Ascending aorta (tissue), 2 donors: ENCODE data around the gene RUSF1. TPM values are rescaled to one million over a fixed set of nuclear protein-coding genes. Genes with fewer than 3 reads are reported as not detected.

Experiments used
- DNase-seq, 2 donors: peaks; one replicate each; pipeline ENCODE4 v3.0.0-alpha.2; 2019; ENCODE audit warnings: low spot score in 2 of 2
- H3K27ac ChIP-seq, 2 donors: fragments of 200-600 bp; sonication (generic); one replicate each; pipeline ENCODE4 v1.5.1; 2016 to 2017; ENCODE audit warnings: mild to moderate bottlenecking in 1 of 2
- H3K27me3 ChIP-seq: fragments of 200-600 bp; sonication (generic); one replicate; pipeline ENCODE4 v1.5.1; 2017
- H3K36me3 ChIP-seq, 2 donors: fragments of 200-600 bp; sonication (generic); one replicate each; pipeline ENCODE4 v1.5.1; 2016
- H3K4me1 ChIP-seq, 2 donors: fragments of 200-600 bp; sonication (generic); one replicate each; pipeline ENCODE4 v1.5.1; 2016 to 2017; ENCODE audit warnings: mild to moderate bottlenecking in 1 of 2
- H3K4me3 ChIP-seq, 2 donors: fragments of 200-600 bp; sonication (generic); one replicate each; pipeline ENCODE4 v1.5.1; 2016 to 2017; ENCODE audit warnings: mild to moderate bottlenecking in 1 of 2
- H3K9me3 ChIP-seq, 2 donors: fragments of 200-600 bp; sonication (generic); one replicate each; pipeline ENCODE4 v1.5.1; 2016
- CTCF ChIP-seq, 3 experiments: fragments of 200-600 bp in 2 of 3; fragments of 450-650 bp in 1 of 3; sonication (generic) in 2 of 3; IDR thresholded peaks; one replicate each; pipeline ENCODE4 v1.5.1; 2016 to 2019; ENCODE audit warnings: antibody characterized with exemption in 3 of 3, mild to moderate bottlenecking in 1 of 3, moderate library complexity in 1 of 3
- intact Hi-C: fragments of 100-400 bp; cut with DNase I; formaldehyde crosslinking; loops from one replicate; pipeline ENCODE4 v1.15.1; 2023
- total RNA-seq: library from RNA; depleted of rRNA; stranded (reverse); fragments of >200 nt; gene quantifications from one replicate; pipeline ENCODE4 v1.1.0, GENCODE V29; 2016

The RUSF1 gene
- total RNA-seq, 1 donor from 2014 or later: 80.9 TPM

GRCh38 chr16:31473264-31473984, 34.8 kb downstream of the RUSF1 start:
- Histone ChIP-seq H3K36me3 (peaks cover 49 to 54% of the 10 kb centered on the region in 2 donors), H3K27ac (peak overlapping the region; percentile 96 to 100), H3K27me3 (no peaks in the 10 kb centered on the region), H3K9me3 (no peaks in the 10 kb centered on the region), H3K4me1 (peaks cover 0 to 26% of the 10 kb centered on the region in 2 donors), H3K4me3 (peak overlapping the region; percentile 30 to 91)
- no peak for DNase-seq
- no peak for TF ChIP-seq CTCF (IDR thresholded peaks at IDR 0.05)
- intact Hi-C loops: loop anchor here (10.0 kb wide), 1 partner anchor 241 kb away; a partner anchor contains a TSS

- Histone ChIP-seq H3K36me3 (peaks cover 47 to 48% of the 10 kb centered on the region in 2 donors), H3K27me3 (no peaks in the 10 kb centered on the region), H3K9me3 (no peaks in the 10 kb centered on the region), H3K4me1 (peaks cover 0 to 26% of the 10 kb centered on the region in 2 donors), H3K27ac (peak overlapping the region; percentile 96 to 100), H3K4me3 (peak overlapping the region; percentile 89 to 91)
- TF ChIP-seq CTCF (IDR thresholded peaks at IDR 0.05): peak; percentile 87 to 93 (median 88)
- DNase-seq: peak; percentile 78 to 97
- intact Hi-C loops: loop anchor here (1.0 to 10.0 kb wide), 3 partner anchors 36 to 401 kb away; partner anchors contain the start of genes RUSF1 and ZNF267
Measured at GRCh38 chr16:31472709-31473203, 35.4 kb downstream of the RUSF1 start.

GRCh38 chr16:31471875-31472708, 36.1 kb downstream of the RUSF1 start, which contains the start of gene TGFB1I1:
Gene TGFB1I1 (plus strand): TSS chr16:31472152. CDS start chr16:31472189, 37 bp downstream.
- peak in 1 of 2 donors; percentile 89 for DNase-seq
- Histone ChIP-seq H3K4me1 (peaks cover 0 to 26% of the 10 kb centered on the region in 2 donors), H3K4me3 (peak within 1 kb of the TSS; percentile 89 to 91), H3K9me3 (no peaks in the 10 kb centered on the region), H3K36me3 (peaks cover 41 to 43% of the 10 kb centered on the region in 2 donors), H3K27me3 (no peaks in the 10 kb centered on the region), H3K27ac (peak within 1 kb of the TSS; percentile 96 to 100)
- no peak for TF ChIP-seq CTCF (IDR thresholded peaks at IDR 0.05)
- intact Hi-C loops: loop anchor here (1.0 to 10.0 kb wide), 4 partner anchors 12 to 401 kb away; partner anchors contain the start of genes RUSF1 and ZNF267

- Histone ChIP-seq H3K4me3 (peak overlapping the region; percentile 89 to 91), H3K36me3 (peaks cover 37 to 42% of the 10 kb centered on the region in 2 donors), H3K9me3 (no peaks in the 10 kb centered on the region), H3K27ac (peak overlapping the region; percentile 96 to 100), H3K4me1 (peaks cover 0 to 26% of the 10 kb centered on the region in 2 donors), H3K27me3 (no peaks in the 10 kb centered on the region)
- intact Hi-C loops: loop anchor here (1.0 to 10.0 kb wide), 2 partner anchors 11 to 243 kb away; a partner anchor contains a TSS
- no peak for DNase-seq
- no peak for TF ChIP-seq CTCF (IDR thresholded peaks at IDR 0.05)
Measured at GRCh38 chr16:31471241-31471874, 36.8 kb downstream of the RUSF1 start.

GRCh38 chr16:31470615-31471014, 37.6 kb downstream of the RUSF1 start:
- no peak for TF ChIP-seq CTCF (IDR thresholded peaks at IDR 0.05)
- H3K27me3 ChIP-seq: no peaks in the 10 kb centered on the region
- intact Hi-C loops: loop anchor here (1.0 to 10.0 kb wide), 2 partner anchors 10 to 244 kb away; a partner anchor contains a TSS
- peaks cover 37 to 42% of the 10 kb centered on the region in 2 donors for H3K36me3 ChIP-seq
- H3K9me3 ChIP-seq: no peaks in the 10 kb centered on the region
- H3K4me3 ChIP-seq: peak overlapping the region; percentile 89 to 91
- peaks cover 0 to 26% of the 10 kb centered on the region in 2 donors for H3K4me1 ChIP-seq
- DNase-seq: no peak
- H3K27ac ChIP-seq: peak overlapping the region; percentile 96 to 100
